GM12878 (cell line): ENCODE results near the gene RASGEF1B. TPM values are rescaled to one million over a fixed set of nuclear protein-coding genes. Genes with fewer than 3 reads are reported as not detected.

Source experiments
- ATAC-seq: fragments of 200-7000 bp; cut with Tn5 transposase; 3 replicates; pipeline ENCODE4 v1.9.1; 2020; ENCODE audit warnings: mild to moderate bottlenecking, moderate library complexity
- BruUV-seq: library from RNA; stranded (reverse); fragments of 400-500 nt; replicated peaks from 2 replicates; lab custom pipeline; 2021; lab: Mats Ljungman, UMichigan
- CTCF ChIA-PET: fragments of 300-600 bp; sonication (Branson Sonifier 250); formaldehyde crosslinking; extraction: SDS; loops from one replicate; lab custom pipeline; 2021; ENCODE audit warnings: inconsistent platforms; lab: Yijun Ruan, JAX
- POLR2A ChIA-PET: fragments of 350-600 bp; formaldehyde crosslinking; extraction: SDS; loops from one replicate; lab custom pipeline; 2021; ENCODE audit warnings: inconsistent platforms; lab: Charles Lee
- RAD21 ChIA-PET: fragments of 300-600 bp; sonication (Branson Sonifier 250); formaldehyde crosslinking; loops from one replicate; lab custom pipeline; 2023; ENCODE audit warnings: antibody characterized with exemption; ENCODE audit not compliant: unreplicated experiment; lab: Charles Lee
- SMC1A ChIA-PET: fragments of 300-600 bp; sonication (Branson Sonifier 250); formaldehyde crosslinking; loops from one replicate; lab custom pipeline; 2023; ENCODE audit not compliant: unreplicated experiment, uncharacterized antibody; lab: Charles Lee
- DNase-seq: peaks from one replicate; pipeline ENCODE4 v3.0.0-alpha.2; 2011; ENCODE audit warnings: low read depth, low spot score
- FAIRE-seq: peaks from 3 replicates; lab custom pipeline; 2011; peaks lifted over from hg19 to GRCh38; lab: Jason Lieb, UNC
- H2AFZ ChIP-seq: 2 replicates; pipeline ENCODE4 v1.6.0; 2011; ENCODE audit warnings: low read depth, low read length, control low read depth; ENCODE audit not compliant: control insufficient read depth
- H3K27ac ChIP-seq: 2 replicates; pipeline ENCODE4 v1.5.1; 2011; ENCODE audit warnings: control low read depth; ENCODE audit not compliant: control insufficient read depth, insufficient read depth
- H3K27me3 ChIP-seq, 2 experiments: replicated peaks in 1 of 2; 2 replicates each; pipeline versions ENCODE4 v1.6.0 to v1.6.1; 2011; ENCODE audit warnings: low read length in 1 of 2; ENCODE audit not compliant: control insufficient read depth in 2 of 2, insufficient read depth in 2 of 2
- H3K36me3 ChIP-seq, 2 experiments: 2 replicates each; pipeline ENCODE4 v1.5.1; 2011; ENCODE audit warnings: low read length in 1 of 2; ENCODE audit not compliant: control insufficient read depth in 2 of 2, insufficient read depth in 2 of 2
- H3K4me1 ChIP-seq: 2 replicates; pipeline ENCODE4 v1.6.1; 2011; ENCODE audit warnings: mild to moderate bottlenecking, low read length, moderate library complexity, mixed read lengths; ENCODE audit not compliant: control insufficient read depth, insufficient read depth
- H3K4me2 ChIP-seq: 2 replicates; pipeline ENCODE4 v1.6.0; 2011; ENCODE audit warnings: control low read depth; ENCODE audit not compliant: control insufficient read depth, insufficient read depth
- H3K4me3 ChIP-seq: fragments of 200-600 bp; sonication (generic); 2 replicates; pipeline ENCODE4 v1.5.1; 2016
- H3K79me2 ChIP-seq: 2 replicates; pipeline ENCODE4 v1.6.0; 2011; ENCODE audit warnings: low read length; ENCODE audit not compliant: control insufficient read depth, insufficient read depth
- H3K9ac ChIP-seq: 2 replicates; pipeline ENCODE4 v1.8.0; 2011; ENCODE audit warnings: low read length, control low read depth, mixed read lengths; ENCODE audit not compliant: control insufficient read depth, insufficient read depth
- H3K9me3 ChIP-seq: replicated peaks from 3 replicates; pipeline ENCODE4 v1.5.1; 2011; ENCODE audit warnings: mild to moderate bottlenecking, low read length; ENCODE audit not compliant: control insufficient read depth, insufficient read depth
- H4K20me1 ChIP-seq: 2 replicates; pipeline ENCODE4 v1.6.0; 2011; ENCODE audit not compliant: control insufficient read depth, insufficient read depth
- BMI1 ChIP-seq: fragments of 450-650 bp; IDR thresholded peaks from 2 replicates; pipeline ENCODE4 v1.6.1; 2016; ENCODE audit warnings: mild to moderate bottlenecking, moderate library complexity, borderline replicate concordance
- CHD1 ChIP-seq: IDR thresholded peaks from 2 replicates; pipeline ENCODE4 v1.6.1; 2012; ENCODE audit warnings: low read depth, low read length, improper control_type of control experiment
- DPF2 ChIP-seq: fragments of 450-650 bp; IDR thresholded peaks from 2 replicates; pipeline ENCODE4 v1.6.1; 2017; ENCODE audit warnings: mild to moderate bottlenecking
- EZH2 ChIP-seq: IDR thresholded peaks from 2 replicates; pipeline ENCODE4 v1.6.1; 2012; ENCODE audit warnings: low read depth, mild to moderate bottlenecking, control low read depth, inconsistent platforms, low read length, borderline replicate concordance; ENCODE audit not compliant: control insufficient read depth
- IRF4 ChIP-seq: IDR thresholded peaks from 2 replicates; pipeline ENCODE4 v1.6.1; 2011; ENCODE audit warnings: low read depth, low read length
- MYC ChIP-seq: IDR thresholded peaks from 2 replicates; pipeline ENCODE4 v1.6.1; 2011; ENCODE audit warnings: mild to moderate bottlenecking, low read length, moderate library complexity, inconsistent platforms; ENCODE audit not compliant: insufficient read depth, insufficient replicate concordance, insufficient read length, severe bottlenecking
- NFIC ChIP-seq: IDR thresholded peaks from 2 replicates; pipeline ENCODE4 v1.6.1; 2012; ENCODE audit warnings: low read depth, mild to moderate bottlenecking, inconsistent platforms, low read length, moderate library complexity
- RAD21 ChIP-seq: IDR thresholded peaks from 2 replicates; pipeline ENCODE4 v1.6.1; 2011; ENCODE audit warnings: mild to moderate bottlenecking, low read depth, low read length, moderate library complexity; ENCODE audit not compliant: insufficient read depth
- RBBP5 ChIP-seq: fragments of 200-600 bp; sonication (generic); conservative IDR thresholded peaks from 2 replicates; pipeline ENCODE4 v1.6.1; 2016
- SPI1 ChIP-seq: IDR thresholded peaks from 2 replicates; pipeline ENCODE4 v1.6.1; 2011; ENCODE audit warnings: low read depth, mild to moderate bottlenecking, low read length, moderate library complexity, borderline replicate concordance; ENCODE audit not compliant: insufficient read depth
- TCF3 ChIP-seq: IDR thresholded peaks from 2 replicates; pipeline ENCODE4 v1.6.1; 2012; ENCODE audit warnings: low read depth, mild to moderate bottlenecking, low read length, borderline replicate concordance; ENCODE audit not compliant: insufficient read depth
- ZNF24 ChIP-seq: fragments of 450-650 bp; IDR thresholded peaks from 2 replicates; pipeline ENCODE4 v1.6.1; 2017; ENCODE audit warnings: antibody characterized with exemption, mild to moderate bottlenecking
- WGBS: methylation state at CpG from one replicate; pipeline ENCODE4 v1.1.6; 2016; ENCODE audit warnings: low lambda C conversion rate; ENCODE audit not compliant: insufficient replicate concordance, insufficient coverage; ENCODE audit errors: missing lambda C conversion rate; 5-methylcytosine and 5-hydroxymethylcytosine counted together
- in situ Hi-C: fragments of 300-500 bp; cut with MboI; formaldehyde crosslinking; loops from 9 replicates; pipeline ENCODE4 v1.14.3; 2018; ENCODE audit warnings: mixed read lengths
- intact Hi-C: fragments of 100-400 bp; cut with micrococcal nuclease; formaldehyde crosslinking; loops from one replicate; pipeline ENCODE4 v1.14.2; 2022; ENCODE audit not compliant: unreplicated experiment
- polyA plus RNA-seq, 11 experiments: library from polyadenylated mRNA; depleted of rRNA in 4 of 11; unstranded in 6 of 11; stranded (reverse) in 5 of 11; fragments of >200 nt; fragmentation: Nextera tagmentation in 4 of 11; fragmentation: Illumina TruSeq in 1 of 11; extraction: Ambion mirVana in 4 of 11; extraction: Trizol in 1 of 11; gene quantifications; 1 replicate in 1 of 11; 2 replicates in 10 of 11; pipeline versions ENCODE4 v1.2.1 to v1.2.3, GENCODE V29; 2011 to 2016; ENCODE audit warnings: inconsistent platforms in 2 of 11, missing spikeins in 2 of 11, low read depth in 1 of 11
- total RNA-seq, 4 experiments: library from RNA; depleted of rRNA in 3 of 4; stranded (reverse); fragments of >200 nt in 3 of 4; fragmentation: Illumina TruSeq in 1 of 4; extraction: Trizol in 1 of 4; gene quantifications; 2 replicates each; pipeline versions ENCODE4 v1.2.1 to v1.2.3, GENCODE V29; 2013 to 2021
- TF ChIP-seq, protein P1 (sequence below): IDR thresholded peaks from 2 replicates; pipeline ENCODE4 v1.6.1; 2011; ENCODE audit warnings: low read depth, low read length, improper control_type of control experiment, borderline replicate concordance
- TF ChIP-seq, protein P2 (sequence below): fragments of 450-650 bp; formaldehyde crosslinking; IDR thresholded peaks from 2 replicates; pipeline ENCODE4 v1.4.0; 2022; ENCODE audit warnings: mild to moderate bottlenecking, moderate library complexity
- TF ChIP-seq, protein P3 (sequence below): fragments of 150-350 bp; IDR thresholded peaks from 2 replicates; pipeline ENCODE4 v1.6.1; 2016; ENCODE audit warnings: low read depth, low read length
- TF ChIP-seq, protein P4 (sequence below): IDR thresholded peaks from 2 replicates; pipeline ENCODE4 v1.6.1; 2011; ENCODE audit warnings: mild to moderate bottlenecking, low read depth, low read length, moderate library complexity; ENCODE audit not compliant: insufficient replicate concordance

Gene RASGEF1B
- total and polyA plus RNA-seq, 10 of the 15 experiments (the other 5 are each of a cell fraction or from before 2014, with no cell fraction given) = 0.03 to 0.24 (median 0.10) TPM; not detected in 2

DNA sequence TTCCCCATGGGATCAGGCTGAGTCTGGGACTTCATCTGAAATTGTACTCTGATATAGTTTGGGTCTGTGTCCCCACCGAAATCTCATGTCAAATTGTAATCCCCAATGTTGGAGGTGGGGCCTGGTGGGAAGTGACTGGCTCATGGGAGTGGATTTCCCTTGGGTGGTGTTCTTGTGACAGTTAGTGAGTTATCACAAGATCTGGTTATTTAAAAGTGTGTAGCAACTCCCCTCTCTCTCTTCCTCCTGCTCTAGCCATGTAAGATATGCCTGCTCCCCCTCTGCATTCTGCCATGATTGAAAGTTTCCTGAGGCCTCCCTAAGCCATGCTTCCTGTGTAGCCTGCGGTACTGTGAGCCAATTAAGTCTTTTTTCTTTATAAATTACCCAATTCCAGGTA is 61.0 kb downstream of the RASGEF1B start:
- WGBS = 5% methylated on average over 2 of the region's 2 CpGs
- H3K27me3 ChIP-seq = no peaks in the 10 kb centered on the region
- H3K9ac ChIP-seq = no peak overlapping the region
- ChIA-PET RAD21 (no interaction called here), CTCF (no interaction called here)
- H3K4me3 ChIP-seq = no peak overlapping the region
- ATAC-seq (no peak), DNase-seq (no peak)
- no peaks in the 10 kb centered on the region for H3K4me1 ChIP-seq
- TF ChIP-seq MYC = no peak
- TF ChIP-seq, protein P1, sequence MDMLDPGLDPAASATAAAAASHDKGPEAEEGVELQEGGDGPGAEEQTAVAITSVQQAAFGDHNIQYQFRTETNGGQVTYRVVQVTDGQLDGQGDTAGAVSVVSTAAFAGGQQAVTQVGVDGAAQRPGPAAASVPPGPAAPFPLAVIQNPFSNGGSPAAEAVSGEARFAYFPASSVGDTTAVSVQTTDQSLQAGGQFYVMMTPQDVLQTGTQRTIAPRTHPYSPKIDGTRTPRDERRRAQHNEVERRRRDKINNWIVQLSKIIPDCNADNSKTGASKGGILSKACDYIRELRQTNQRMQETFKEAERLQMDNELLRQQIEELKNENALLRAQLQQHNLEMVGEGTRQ = no peak
- TF ChIP-seq, protein P2, sequence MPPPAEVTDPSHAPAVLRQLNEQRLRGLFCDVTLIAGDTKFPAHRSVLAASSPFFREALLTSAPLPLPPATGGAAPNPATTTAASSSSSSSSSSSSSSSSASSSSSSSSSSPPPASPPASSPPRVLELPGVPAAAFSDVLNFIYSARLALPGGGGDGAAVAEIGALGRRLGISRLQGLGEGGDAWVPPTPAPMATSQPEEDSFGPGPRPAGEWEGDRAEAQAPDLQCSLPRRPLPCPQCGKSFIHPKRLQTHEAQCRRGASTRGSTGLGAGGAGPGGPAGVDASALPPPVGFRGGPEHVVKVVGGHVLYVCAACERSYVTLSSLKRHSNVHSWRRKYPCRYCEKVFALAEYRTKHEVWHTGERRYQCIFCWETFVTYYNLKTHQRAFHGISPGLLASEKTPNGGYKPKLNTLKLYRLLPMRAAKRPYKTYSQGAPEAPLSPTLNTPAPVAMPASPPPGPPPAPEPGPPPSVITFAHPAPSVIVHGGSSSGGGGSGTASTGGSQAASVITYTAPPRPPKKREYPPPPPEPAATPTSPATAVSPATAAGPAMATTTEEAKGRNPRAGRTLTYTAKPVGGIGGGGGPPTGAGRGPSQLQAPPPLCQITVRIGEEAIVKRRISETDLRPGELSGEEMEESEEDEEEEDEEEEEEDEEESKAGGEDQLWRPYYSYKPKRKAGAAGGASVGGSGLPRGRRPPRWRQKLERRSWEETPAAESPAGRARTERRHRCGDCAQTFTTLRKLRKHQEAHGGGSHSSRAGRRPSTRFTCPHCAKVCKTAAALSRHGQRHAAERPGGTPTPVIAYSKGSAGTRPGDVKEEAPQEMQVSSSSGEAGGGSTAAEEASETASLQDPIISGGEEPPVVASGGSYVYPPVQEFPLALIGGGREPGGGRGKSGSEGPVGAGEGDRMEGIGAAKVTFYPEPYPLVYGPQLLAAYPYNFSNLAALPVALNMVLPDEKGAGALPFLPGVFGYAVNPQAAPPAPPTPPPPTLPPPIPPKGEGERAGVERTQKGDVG = no peak
- TF ChIP-seq RAD21 = no peak
- no peak for TF ChIP-seq BMI1
- TF ChIP-seq, protein P3, sequence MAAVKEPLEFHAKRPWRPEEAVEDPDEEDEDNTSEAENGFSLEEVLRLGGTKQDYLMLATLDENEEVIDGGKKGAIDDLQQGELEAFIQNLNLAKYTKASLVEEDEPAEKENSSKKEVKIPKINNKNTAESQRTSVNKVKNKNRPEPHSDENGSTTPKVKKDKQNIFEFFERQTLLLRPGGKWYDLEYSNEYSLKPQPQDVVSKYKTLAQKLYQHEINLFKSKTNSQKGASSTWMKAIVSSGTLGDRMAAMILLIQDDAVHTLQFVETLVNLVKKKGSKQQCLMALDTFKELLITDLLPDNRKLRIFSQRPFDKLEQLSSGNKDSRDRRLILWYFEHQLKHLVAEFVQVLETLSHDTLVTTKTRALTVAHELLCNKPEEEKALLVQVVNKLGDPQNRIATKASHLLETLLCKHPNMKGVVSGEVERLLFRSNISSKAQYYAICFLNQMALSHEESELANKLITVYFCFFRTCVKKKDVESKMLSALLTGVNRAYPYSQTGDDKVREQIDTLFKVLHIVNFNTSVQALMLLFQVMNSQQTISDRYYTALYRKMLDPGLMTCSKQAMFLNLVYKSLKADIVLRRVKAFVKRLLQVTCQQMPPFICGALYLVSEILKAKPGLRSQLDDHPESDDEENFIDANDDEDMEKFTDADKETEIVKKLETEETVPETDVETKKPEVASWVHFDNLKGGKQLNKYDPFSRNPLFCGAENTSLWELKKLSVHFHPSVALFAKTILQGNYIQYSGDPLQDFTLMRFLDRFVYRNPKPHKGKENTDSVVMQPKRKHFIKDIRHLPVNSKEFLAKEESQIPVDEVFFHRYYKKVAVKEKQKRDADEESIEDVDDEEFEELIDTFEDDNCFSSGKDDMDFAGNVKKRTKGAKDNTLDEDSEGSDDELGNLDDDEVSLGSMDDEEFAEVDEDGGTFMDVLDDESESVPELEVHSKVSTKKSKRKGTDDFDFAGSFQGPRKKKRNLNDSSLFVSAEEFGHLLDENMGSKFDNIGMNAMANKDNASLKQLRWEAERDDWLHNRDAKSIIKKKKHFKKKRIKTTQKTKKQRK = no peak
- TF ChIP-seq TCF3 = no peak
- no peak for TF ChIP-seq CHD1
- no peak for TF ChIP-seq NFIC
- TF ChIP-seq, protein P4, sequence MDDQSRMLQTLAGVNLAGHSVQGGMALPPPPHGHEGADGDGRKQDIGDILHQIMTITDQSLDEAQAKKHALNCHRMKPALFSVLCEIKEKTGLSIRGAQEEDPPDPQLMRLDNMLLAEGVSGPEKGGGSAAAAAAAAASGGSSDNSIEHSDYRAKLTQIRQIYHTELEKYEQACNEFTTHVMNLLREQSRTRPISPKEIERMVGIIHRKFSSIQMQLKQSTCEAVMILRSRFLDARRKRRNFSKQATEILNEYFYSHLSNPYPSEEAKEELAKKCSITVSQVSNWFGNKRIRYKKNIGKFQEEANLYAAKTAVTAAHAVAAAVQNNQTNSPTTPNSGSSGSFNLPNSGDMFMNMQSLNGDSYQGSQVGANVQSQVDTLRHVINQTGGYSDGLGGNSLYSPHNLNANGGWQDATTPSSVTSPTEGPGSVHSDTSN = no peak
- no peak for TF ChIP-seq SPI1
- TF ChIP-seq DPF2 = no peak
- TF ChIP-seq EZH2 = no peak
- TF ChIP-seq RBBP5 = no peak
- TF ChIP-seq IRF4 = no peak
- no peak for TF ChIP-seq ZNF24
- TF ChIP-seq, all 136 proteins: peak for 0
- no peaks in the 10 kb centered on the region for H3K36me3 ChIP-seq
- FAIRE-seq = no peak
- ChIA-PET POLR2A (no interaction called here), SMC1A (no interaction called here)
- in situ Hi-C loops (no loop called here), intact Hi-C loops (no loop called here)
- H3K4me2 ChIP-seq = no peak overlapping the region
- no peaks in the 10 kb centered on the region for H4K20me1 ChIP-seq
- H3K9me3 ChIP-seq = no peaks in the 10 kb centered on the region
- H3K27ac ChIP-seq = no peak overlapping the region
- no TSS peak for BruUV-seq
- no peak overlapping the region for H2AFZ ChIP-seq
- no peaks in the 10 kb centered on the region for H3K79me2 ChIP-seq
